H9 (cell line): ENCODE data around the gene COX5A. TPM values are rescaled to one million over a fixed set of nuclear protein-coding genes. Genes with fewer than 3 reads are reported as not detected.

Experiments
- DNase-seq: peaks from one replicate; pipeline ENCODE4 v3.0.0-alpha.2; 2017
- H2AFZ ChIP-seq: one replicate; pipeline ENCODE4 v1.6.1; 2013; ENCODE audit warnings: mild to moderate bottlenecking, low read length, control low read depth, moderate library complexity
- H2AK5ac ChIP-seq: 2 replicates; pipeline ENCODE4 v1.6.1; 2013; ENCODE audit warnings: low read length, control low read depth, mixed read lengths; ENCODE audit not compliant: insufficient read length
- H2BK120ac ChIP-seq: one replicate; pipeline ENCODE4 v1.6.1; 2013; ENCODE audit warnings: low read depth, mild to moderate bottlenecking, low read length, control low read depth, inconsistent platforms; ENCODE audit not compliant: poor library complexity, severe bottlenecking
- H2BK12ac ChIP-seq: 2 replicates; pipeline ENCODE4 v1.6.1; 2013; ENCODE audit warnings: low read length, control low read depth, mixed read lengths, low read depth; ENCODE audit not compliant: insufficient read length
- H2BK15ac ChIP-seq: 2 replicates; pipeline ENCODE4 v1.6.1; 2013; ENCODE audit warnings: low read depth, low read length, control low read depth
- H2BK20ac ChIP-seq: one replicate; pipeline ENCODE4 v1.6.1; 2013; ENCODE audit warnings: low read depth, mild to moderate bottlenecking, low read length, control low read depth, inconsistent platforms; ENCODE audit not compliant: poor library complexity, severe bottlenecking
- H2BK5ac ChIP-seq: 2 replicates; pipeline ENCODE4 v1.6.1; 2013; ENCODE audit warnings: low read length, control low read depth, mixed read lengths; ENCODE audit not compliant: insufficient read length
- H3K14ac ChIP-seq: 2 replicates; pipeline ENCODE4 v1.6.1; 2013; ENCODE audit warnings: low read length, control low read depth; ENCODE audit not compliant: insufficient read depth
- H3K18ac ChIP-seq: 2 replicates; pipeline ENCODE4 v1.6.1; 2013; ENCODE audit warnings: low read depth, mild to moderate bottlenecking, mixed read lengths, low read length, control low read depth; ENCODE audit not compliant: insufficient read length
- H3K23ac ChIP-seq: 2 replicates; pipeline ENCODE4 v1.6.1; 2013; ENCODE audit warnings: low read length, control low read depth, mixed read lengths, low read depth; ENCODE audit not compliant: insufficient read length
- H3K23me2 ChIP-seq: 2 replicates; pipeline ENCODE4 v1.6.1; 2013; ENCODE audit warnings: low read depth, mild to moderate bottlenecking, mixed read lengths, low read length, control low read depth; ENCODE audit not compliant: insufficient read length, poor library complexity, severe bottlenecking
- H3K27ac ChIP-seq: 2 replicates; pipeline ENCODE4 v1.5.1; 2013; ENCODE audit warnings: low read length, control low read depth, mixed read lengths, low read depth; ENCODE audit not compliant: insufficient read length
- H3K27me3 ChIP-seq: 2 replicates; pipeline ENCODE4 v1.6.1; 2013; ENCODE audit warnings: low read length, control low read depth, inconsistent platforms; ENCODE audit not compliant: insufficient read depth
- H3K4ac ChIP-seq: 2 replicates; pipeline ENCODE4 v1.6.1; 2013; ENCODE audit warnings: low read depth, mild to moderate bottlenecking, control low read depth, inconsistent platforms, low read length, moderate library complexity
- H3K4me1 ChIP-seq: 2 replicates; pipeline ENCODE4 v1.6.1; 2013; ENCODE audit warnings: low read length, control low read depth, inconsistent platforms; ENCODE audit not compliant: insufficient read depth
- H3K4me2 ChIP-seq: 2 replicates; pipeline ENCODE4 v1.6.1; 2013; ENCODE audit warnings: low read length, control low read depth, mixed read lengths; ENCODE audit not compliant: insufficient read length, insufficient read depth
- H3K56ac ChIP-seq: 2 replicates; pipeline ENCODE4 v1.6.1; 2013; ENCODE audit warnings: low read depth, mild to moderate bottlenecking, mixed read lengths, low read length, control low read depth; ENCODE audit not compliant: insufficient read length
- H3K79me1 ChIP-seq: 2 replicates; pipeline ENCODE4 v1.6.1; 2013; ENCODE audit warnings: low read depth, mild to moderate bottlenecking, moderate library complexity, low read length, control low read depth, inconsistent platforms; ENCODE audit not compliant: insufficient read depth, poor library complexity, severe bottlenecking
- H3K79me2 ChIP-seq: 2 replicates; pipeline ENCODE4 v1.6.1; 2013; ENCODE audit warnings: low read length, control low read depth, inconsistent platforms; ENCODE audit not compliant: insufficient read depth
- H3K9ac ChIP-seq: 2 replicates; pipeline ENCODE4 v1.6.1; 2013; ENCODE audit warnings: low read length, control low read depth, mixed read lengths; ENCODE audit not compliant: insufficient read length; ENCODE audit errors: extremely low read depth
- H3K9me3 ChIP-seq: one replicate; pipeline ENCODE4 v1.6.1; 2013; ENCODE audit warnings: low read depth, low read length, inconsistent platforms; ENCODE audit not compliant: control insufficient read depth
- H3T11ph ChIP-seq: one replicate; pipeline ENCODE4 v1.6.1; 2013; ENCODE audit warnings: mild to moderate bottlenecking, low read length, control low read depth, inconsistent platforms
- H4K20me1 ChIP-seq: one replicate; pipeline ENCODE4 v1.6.1; 2013; ENCODE audit not compliant: control insufficient read depth, insufficient read length, insufficient read depth
- H4K5ac ChIP-seq: 2 replicates; pipeline ENCODE4 v1.6.1; 2013; ENCODE audit warnings: low read depth, mild to moderate bottlenecking, mixed read lengths, low read length, control low read depth; ENCODE audit not compliant: insufficient read length
- H4K8ac ChIP-seq: replicated peaks from 2 replicates; pipeline ENCODE4 v1.6.1; 2013; ENCODE audit warnings: low read length, control low read depth, mixed read lengths, low read depth; ENCODE audit not compliant: insufficient read length
- H4K91ac ChIP-seq: 2 replicates; pipeline ENCODE4 v1.6.1; 2013; ENCODE audit warnings: low read depth, mild to moderate bottlenecking, moderate library complexity, mixed read lengths, low read length, control low read depth; ENCODE audit not compliant: insufficient read length
- H3K27ac Mint-ChIP-seq, 3 experiments: 2 replicates in 2 of 3; 3 replicates in 1 of 3; pipeline ENCODE4 v1.8.0; 2020 to 2021; ENCODE audit warnings: mixed read lengths in 3 of 3, mild to moderate bottlenecking in 1 of 3, moderate library complexity in 1 of 3
- H3K27me3 Mint-ChIP-seq: 2 replicates; pipeline ENCODE4 v1.8.0; 2021; ENCODE audit warnings: low read depth, mild to moderate bottlenecking, moderate library complexity, mixed read lengths
- H3K36me3 Mint-ChIP-seq, 3 experiments: 2 replicates in 2 of 3; 3 replicates in 1 of 3; pipeline ENCODE4 v1.8.0; 2020 to 2021; ENCODE audit warnings: low read depth in 3 of 3, mixed read lengths in 3 of 3; ENCODE audit not compliant: insufficient read depth in 1 of 3
- H3K4me1 Mint-ChIP-seq, 2 experiments: 2 replicates each; pipeline ENCODE4 v1.8.0; 2020; ENCODE audit warnings: mixed read lengths in 2 of 2
- H3K4me3 Mint-ChIP-seq, 2 experiments: 2 replicates in 1 of 2; 3 replicates in 1 of 2; pipeline ENCODE4 v1.8.0; 2020 to 2021; ENCODE audit warnings: mild to moderate bottlenecking in 2 of 2, mixed read lengths in 2 of 2, moderate library complexity in 1 of 2
- H3K9me3 Mint-ChIP-seq, 2 experiments: 2 replicates in 1 of 2; 3 replicates in 1 of 2; pipeline ENCODE4 v1.8.0; 2020; ENCODE audit warnings: mild to moderate bottlenecking in 2 of 2, mixed read lengths in 2 of 2, moderate library complexity in 1 of 2
- WGBS: extraction: QIAGEN DNeasy Blood & Tissue Kit; methylation state at CpG from one replicate; pipeline ENCODE4 v1.1.7; 2013; ENCODE audit warnings: missing lambda C conversion rate, low lambda C conversion rate, mixed read lengths; ENCODE audit not compliant: insufficient read length; ENCODE audit errors: extremely low coverage; 5-methylcytosine and 5-hydroxymethylcytosine counted together
- total RNA-seq: library from RNA; stranded (reverse); gene quantifications from 2 replicates; pipeline ENCODE4 v1.2.1, GENCODE V29; 2021
- TF ChIP-seq, protein P1 (sequence below): fragments of 200-600 bp; sonication (generic); conservative IDR thresholded peaks from 3 replicates; pipeline ENCODE4 v1.8.0; 2021; ENCODE audit warnings: antibody characterized with exemption, mild to moderate bottlenecking

COX5A gene
- total RNA-seq, 1 experiment from 2014 or later, result 331 TPM

GRCh38 chr15:74904190-74904805 lies 33.6 kb downstream of the COX5A start:
- WGBS, result no CpG with 5 or more reads among the region's 7 CpGs
- Histone ChIP-seq H3K14ac (no peak overlapping the region), H3K4ac (no peak overlapping the region), H3K9me3 (no peaks in the 10 kb centered on the region), H2AFZ (no peak overlapping the region), H3K56ac (no peak overlapping the region), H4K8ac (no peak overlapping the region), H3K79me1 (no peaks in the 10 kb centered on the region), H4K91ac (no peak overlapping the region), H3K27me3 (no peaks in the 10 kb centered on the region), H3K9ac (no peak overlapping the region), H4K20me1 (no peaks in the 10 kb centered on the region), H3K23ac (no peak overlapping the region), H3K23me2 (peaks cover 9% of the 10 kb centered on the region), H3K27ac (no peak overlapping the region), H2BK5ac (no peak overlapping the region), H3K18ac (no peak overlapping the region), H2BK20ac (no peak overlapping the region), H2BK15ac (no peak overlapping the region), H3K4me1 (no peaks in the 10 kb centered on the region), H3K4me2 (no peak overlapping the region), H2BK12ac (no peak overlapping the region), H4K5ac (no peak overlapping the region), H3K79me2 (no peaks in the 10 kb centered on the region), H3T11ph (no peak overlapping the region), H2AK5ac (no peak overlapping the region), H2BK120ac (no peak overlapping the region)
- TF ChIP-seq, protein P1, sequence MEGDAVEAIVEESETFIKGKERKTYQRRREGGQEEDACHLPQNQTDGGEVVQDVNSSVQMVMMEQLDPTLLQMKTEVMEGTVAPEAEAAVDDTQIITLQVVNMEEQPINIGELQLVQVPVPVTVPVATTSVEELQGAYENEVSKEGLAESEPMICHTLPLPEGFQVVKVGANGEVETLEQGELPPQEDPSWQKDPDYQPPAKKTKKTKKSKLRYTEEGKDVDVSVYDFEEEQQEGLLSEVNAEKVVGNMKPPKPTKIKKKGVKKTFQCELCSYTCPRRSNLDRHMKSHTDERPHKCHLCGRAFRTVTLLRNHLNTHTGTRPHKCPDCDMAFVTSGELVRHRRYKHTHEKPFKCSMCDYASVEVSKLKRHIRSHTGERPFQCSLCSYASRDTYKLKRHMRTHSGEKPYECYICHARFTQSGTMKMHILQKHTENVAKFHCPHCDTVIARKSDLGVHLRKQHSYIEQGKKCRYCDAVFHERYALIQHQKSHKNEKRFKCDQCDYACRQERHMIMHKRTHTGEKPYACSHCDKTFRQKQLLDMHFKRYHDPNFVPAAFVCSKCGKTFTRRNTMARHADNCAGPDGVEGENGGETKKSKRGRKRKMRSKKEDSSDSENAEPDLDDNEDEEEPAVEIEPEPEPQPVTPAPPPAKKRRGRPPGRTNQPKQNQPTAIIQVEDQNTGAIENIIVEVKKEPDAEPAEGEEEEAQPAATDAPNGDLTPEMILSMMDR, result no peak
- Mint-ChIP-seq H3K27me3 (no peaks in the 10 kb centered on the region), H3K36me3 (peaks cover 37 to 66% (median 60%) of the 10 kb centered on the region in 3 experiments), H3K9me3 (0 out of 5 replicates have a peak, but pooled peaks cover 0 to 5% of the 10 kb centered on the region in 2 experiments), H3K4me3 (peak overlapping the region in 1 of 2 experiments; percentile 93; a peak in 2 of 5 replicates), H3K4me1 (peaks cover 19 to 20% of the 10 kb centered on the region in 2 experiments), H3K27ac (no peak overlapping the region)
- DNase-seq, result no peak
